Measurements from ENCODE around the gene MEIS1.

MEIS1 gene

DNA sequence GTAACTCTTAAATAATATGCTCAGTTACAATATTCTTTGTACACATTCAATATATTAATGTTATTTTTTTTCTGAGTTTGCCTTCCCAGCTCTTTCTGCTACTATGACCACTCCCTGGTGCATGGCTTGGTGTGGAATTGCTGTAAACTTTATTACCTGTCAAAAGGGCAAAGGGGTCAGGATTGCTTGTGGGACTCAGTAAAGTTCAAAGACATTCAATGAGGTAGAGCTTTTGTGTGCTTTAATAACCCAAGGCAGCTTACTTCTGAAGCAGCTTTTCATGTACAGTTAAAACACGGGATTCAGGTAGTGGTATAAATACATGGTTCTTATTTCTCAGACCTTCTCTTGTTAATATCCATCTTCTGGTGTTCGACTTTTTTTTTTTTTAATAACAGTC, 132.8 kb downstream of the MEIS1 start:
- Histone ChIP-seq H3K9me2 (replicated peaks; ENCODE audit: control insufficient read depth, low read length) (no peaks in the 10 kb centered on the region), H3K79me2 (ENCODE audit: control insufficient read depth, low read length) (no peaks in the 10 kb centered on the region), H3K36me3 (ENCODE audit: control insufficient read depth, low read length) (no peaks in the 10 kb centered on the region), H3K4me1 (ENCODE audit: control insufficient read depth, low read length) (peaks cover 38% of the 10 kb centered on the region), H3F3A (ENCODE audit: control insufficient read depth, insufficient read depth) (no peaks in the 10 kb centered on the region), H3K27ac (ENCODE audit: low read depth, low read length) (no peak overlapping the region), H4K20me1 (ENCODE audit: control insufficient read depth, insufficient read depth, low read depth, low read length) (no peaks in the 10 kb centered on the region), H3K9me3 (ENCODE audit: control insufficient read depth, insufficient read depth, low read length) (no peaks in the 10 kb centered on the region), H3K27me3 (ENCODE audit: control insufficient read depth, low read length) (no peaks in the 10 kb centered on the region), H3K4me3 (ENCODE audit: low read length) (no peak overlapping the region), H3K4me2 (ENCODE audit: low read length) (no peak overlapping the region)
- TF ChIP-seq CTCF (IDR thresholded peaks at IDR 0.05; ENCODE audit: low read depth, low read length, poor library complexity, severe bottlenecking) (no peak), EZH2phosphoT487 (IDR thresholded peaks at IDR 0.05; ENCODE audit: borderline replicate concordance, low read length) (no peak)

DNA sequence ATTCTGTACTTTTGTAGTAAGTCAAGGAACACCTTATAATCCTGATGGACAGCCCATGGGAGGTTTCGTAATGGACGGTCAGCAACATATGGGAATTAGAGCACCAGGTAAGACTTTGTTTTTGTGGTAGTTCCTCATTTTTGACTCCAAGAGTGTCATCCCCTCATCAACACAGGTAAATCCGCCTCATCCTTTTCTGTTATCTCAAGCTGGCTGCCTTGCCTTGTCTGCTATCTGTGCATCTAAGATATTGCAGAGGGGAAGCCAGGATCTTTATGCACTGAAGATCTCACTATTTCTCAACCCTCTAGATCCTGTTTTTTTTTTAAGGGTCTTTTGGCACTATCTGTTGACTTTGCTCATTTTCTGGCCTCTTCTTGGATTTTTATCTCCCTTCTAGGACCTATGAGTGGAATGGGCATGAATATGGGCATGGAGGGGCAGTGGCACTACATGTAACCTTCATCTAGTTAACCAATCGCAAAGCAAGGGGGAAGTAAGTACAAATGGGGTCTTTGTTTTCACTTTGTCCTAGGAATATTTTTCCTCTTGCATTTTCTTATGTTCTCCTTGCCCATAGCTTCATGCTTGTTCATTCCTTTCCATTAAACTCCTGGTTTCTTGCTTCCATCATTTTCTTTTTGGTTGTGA, 133.8 kb downstream of the MEIS1 start:
- Histone ChIP-seq H4K20me1 (ENCODE audit: control insufficient read depth, insufficient read depth, low read depth, low read length) (no peaks in the 10 kb centered on the region), H3K4me3 (ENCODE audit: low read length) (peak overlapping the region; percentile 9), H3K27ac (ENCODE audit: low read depth, low read length) (0 out of 2 replicates have a peak overlapping the region, but pooled peaks have one; percentile 11), H3F3A (ENCODE audit: control insufficient read depth, insufficient read depth) (no peaks in the 10 kb centered on the region), H3K36me3 (ENCODE audit: control insufficient read depth, low read length) (no peaks in the 10 kb centered on the region), H3K27me3 (ENCODE audit: control insufficient read depth, low read length) (no peaks in the 10 kb centered on the region), H3K79me2 (ENCODE audit: control insufficient read depth, low read length) (no peaks in the 10 kb centered on the region), H3K4me2 (ENCODE audit: low read length) (peak overlapping the region; percentile 36), H3K9me3 (ENCODE audit: control insufficient read depth, insufficient read depth, low read length) (no peaks in the 10 kb centered on the region), H3K4me1 (ENCODE audit: control insufficient read depth, low read length) (peaks cover 38% of the 10 kb centered on the region), H3K9me2 (replicated peaks; ENCODE audit: control insufficient read depth, low read length) (no peaks in the 10 kb centered on the region)
- TF ChIP-seq EZH2phosphoT487 (IDR thresholded peaks at IDR 0.05; ENCODE audit: borderline replicate concordance, low read length) (no peak), CTCF (IDR thresholded peaks at IDR 0.05; ENCODE audit: low read depth, low read length, poor library complexity, severe bottlenecking) (no peak)

- TF ChIP-seq CTCF (IDR thresholded peaks at IDR 0.05; ENCODE audit: low read depth, low read length, poor library complexity, severe bottlenecking) = no peak
- no peak for TF ChIP-seq EZH2phosphoT487 (IDR thresholded peaks at IDR 0.05; ENCODE audit: borderline replicate concordance, low read length)
- H3K4me2 ChIP-seq (ENCODE audit: low read length) = peak overlapping the region; percentile 36
- peaks cover 41% of the 10 kb centered on the region for H3K4me1 ChIP-seq (ENCODE audit: control insufficient read depth, low read length)
- H3K9me3 ChIP-seq (ENCODE audit: control insufficient read depth, insufficient read depth, low read length) = no peaks in the 10 kb centered on the region
- H3K27me3 ChIP-seq (ENCODE audit: control insufficient read depth, low read length) = no peaks in the 10 kb centered on the region
- H3K36me3 ChIP-seq (ENCODE audit: control insufficient read depth, low read length) = no peaks in the 10 kb centered on the region
- peak overlapping the region; percentile 20 for H3K27ac ChIP-seq (ENCODE audit: low read depth, low read length)
- H3K79me2 ChIP-seq (ENCODE audit: control insufficient read depth, low read length) = no peaks in the 10 kb centered on the region
- H3F3A ChIP-seq (ENCODE audit: control insufficient read depth, insufficient read depth) = no peaks in the 10 kb centered on the region
- no peaks in the 10 kb centered on the region for H3K9me2 ChIP-seq (replicated peaks; ENCODE audit: control insufficient read depth, low read length)
- H4K20me1 ChIP-seq (ENCODE audit: control insufficient read depth, insufficient read depth, low read depth, low read length) = no peaks in the 10 kb centered on the region
- H3K4me3 ChIP-seq (ENCODE audit: low read length) = peak overlapping the region; percentile 9
Observed at GRCh38 chr2:66569321-66569851, 134.5 kb downstream of the MEIS1 start.
